Activated T-cell treated with anti-CD3 and anti-CD28 coated beads, Interleukin-2, amount 50 U/mL, for 4 hours (primary cell): Measurements from ENCODE around the gene CYTH3. TPM values are rescaled to one million over a fixed set of nuclear protein-coding genes. Genes with fewer than 3 reads are reported as not detected.

Experiments
- ATAC-seq, 2 donors: fragments of 200-7000 bp; cut with Tn5 transposase; one replicate each; pipeline ENCODE4 v1.10.0; 2021
- DNase-seq: peaks from one replicate; pipeline ENCODE4 v3.0.0-alpha.2; 2020
- H3K27me3 Mint-ChIP-seq: one replicate; pipeline ENCODE4 v1.8.0; 2021; ENCODE audit warnings: low read depth, mixed read lengths
- H3K36me3 Mint-ChIP-seq: one replicate; pipeline ENCODE4 v1.8.0; 2022; ENCODE audit warnings: mixed read lengths; ENCODE audit not compliant: insufficient read depth
- H3K4me1 Mint-ChIP-seq: one replicate; pipeline ENCODE4 v1.8.0; 2021; ENCODE audit warnings: low read depth, mixed read lengths
- H3K4me3 Mint-ChIP-seq: one replicate; pipeline ENCODE4 v1.8.0; 2021; ENCODE audit warnings: mild to moderate bottlenecking, moderate library complexity, mixed read lengths
- H3K9me3 Mint-ChIP-seq: one replicate; pipeline ENCODE4 v1.8.0; 2021; ENCODE audit warnings: mixed read lengths
- total RNA-seq, 3 donors: library from RNA; stranded (reverse); gene quantifications; one replicate each; pipeline ENCODE4 v1.2.1, GENCODE V29; 2021

CYTH3 gene
- total RNA-seq, 3 donors from 2014 or later = 3.6 to 9.9 (median 4.6) TPM

GRCh38 chr7:6221340-6222319, 50.8 kb downstream of the CYTH3 start:
- Mint-ChIP-seq H3K4me1 (peaks cover 27% of the 10 kb centered on the region), H3K4me3 (no peak overlapping the region), H3K27me3 (no peaks in the 10 kb centered on the region), H3K36me3 (peaks cover 2% of the 10 kb centered on the region), H3K9me3 (no peaks in the 10 kb centered on the region)
- DNase-seq (peak; percentile 23), ATAC-seq (peak; percentile 99)

GRCh38 chr7:6218329-6218728, 54.1 kb downstream of the CYTH3 start:
- no peaks in the 10 kb centered on the region for H3K9me3 Mint-ChIP-seq
- no peaks in the 10 kb centered on the region for H3K27me3 Mint-ChIP-seq
- DNase-seq (no peak), ATAC-seq (no peak)
- peaks cover 3% of the 10 kb centered on the region for H3K36me3 Mint-ChIP-seq
- peaks cover 25% of the 10 kb centered on the region for H3K4me1 Mint-ChIP-seq
- H3K4me3 Mint-ChIP-seq = no peak overlapping the region

GRCh38 chr7:6212008-6212407, 60.4 kb downstream of the CYTH3 start:
- H3K27me3 Mint-ChIP-seq = peaks cover 1% of the 10 kb centered on the region
- no peak overlapping the region for H3K4me3 Mint-ChIP-seq
- no peaks in the 10 kb centered on the region for H3K9me3 Mint-ChIP-seq
- no peak for ATAC-seq
- DNase-seq = no peak
- H3K36me3 Mint-ChIP-seq = peaks cover 1% of the 10 kb centered on the region
- no peaks in the 10 kb centered on the region for H3K4me1 Mint-ChIP-seq

- ATAC-seq = no peak
- Mint-ChIP-seq H3K27me3 (peaks cover 1% of the 10 kb centered on the region), H3K4me3 (no peak overlapping the region), H3K9me3 (no peaks in the 10 kb centered on the region), H3K36me3 (peaks cover under 1% of the 10 kb centered on the region), H3K4me1 (peaks cover 2% of the 10 kb centered on the region)
- no peak for DNase-seq
Measured at GRCh38 chr7:6210621-6211372, 61.6 kb downstream of the CYTH3 start.

DNA sequence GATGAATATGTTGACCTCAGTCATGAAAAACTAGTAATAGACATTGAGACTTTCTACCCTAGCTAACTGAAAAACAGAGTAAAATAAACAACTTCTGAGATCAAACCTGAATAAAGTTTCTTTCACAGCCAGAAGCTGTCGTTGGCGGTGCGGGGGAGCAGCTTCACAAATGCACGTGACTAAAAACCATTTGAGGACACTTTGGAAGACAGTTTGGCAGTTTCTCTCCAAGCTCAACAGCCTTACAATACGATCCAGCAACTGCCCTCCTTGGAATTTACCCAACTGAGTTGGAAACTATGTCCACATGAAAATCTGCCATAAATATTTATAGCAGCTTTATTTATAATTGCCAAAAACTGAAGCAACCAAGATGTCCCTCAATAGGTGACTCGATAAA, 63.1 kb downstream of the CYTH3 start:
- DNase-seq = no peak
- H3K36me3 Mint-ChIP-seq = no peaks in the 10 kb centered on the region
- peaks cover 2% of the 10 kb centered on the region for H3K4me1 Mint-ChIP-seq
- no peaks in the 10 kb centered on the region for H3K9me3 Mint-ChIP-seq
- no peak overlapping the region for H3K4me3 Mint-ChIP-seq
- H3K27me3 Mint-ChIP-seq = peaks cover 1% of the 10 kb centered on the region
- ATAC-seq = no peak

DNA sequence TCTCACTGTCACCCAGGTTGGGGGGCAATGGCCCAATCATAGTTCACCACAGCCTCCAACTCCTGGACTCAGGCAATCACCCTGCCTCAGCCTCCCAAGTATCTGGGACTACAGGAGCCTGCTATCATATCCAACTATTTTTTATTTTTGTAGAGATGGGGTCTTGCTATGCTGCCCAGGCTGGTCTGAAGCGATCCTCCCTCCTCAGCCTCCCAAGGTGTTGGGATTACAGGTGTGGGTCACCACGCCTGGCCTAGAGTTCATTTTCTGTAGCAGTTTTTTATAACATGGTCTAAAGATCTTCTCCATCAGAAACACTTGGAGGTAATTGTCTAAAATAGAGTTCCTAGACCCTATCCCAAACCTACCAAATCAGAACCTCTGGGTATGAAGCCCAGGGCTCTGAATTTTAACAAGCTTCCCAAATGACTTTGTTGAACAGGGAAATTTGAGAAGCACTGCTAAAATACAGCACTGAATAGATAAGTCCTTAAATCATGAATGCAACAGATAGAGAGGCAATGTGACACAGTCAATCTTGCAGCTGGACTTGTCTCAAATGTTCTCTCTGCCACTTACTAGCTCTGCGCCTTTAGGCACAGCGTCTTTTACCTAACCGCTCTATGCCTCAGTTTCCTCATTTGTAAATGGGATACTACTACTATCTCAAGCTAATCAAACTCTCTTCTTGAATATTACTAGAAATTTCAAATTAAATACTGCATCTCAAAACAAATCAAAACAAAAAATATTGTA, 63.7 kb downstream of the CYTH3 start:
- H3K36me3 Mint-ChIP-seq = no peaks in the 10 kb centered on the region
- H3K4me3 Mint-ChIP-seq = no peak overlapping the region
- ATAC-seq (no peak), DNase-seq (no peak)
- H3K4me1 Mint-ChIP-seq = peaks cover 2% of the 10 kb centered on the region
- no peaks in the 10 kb centered on the region for H3K9me3 Mint-ChIP-seq
- peaks cover 1% of the 10 kb centered on the region for H3K27me3 Mint-ChIP-seq

DNA sequence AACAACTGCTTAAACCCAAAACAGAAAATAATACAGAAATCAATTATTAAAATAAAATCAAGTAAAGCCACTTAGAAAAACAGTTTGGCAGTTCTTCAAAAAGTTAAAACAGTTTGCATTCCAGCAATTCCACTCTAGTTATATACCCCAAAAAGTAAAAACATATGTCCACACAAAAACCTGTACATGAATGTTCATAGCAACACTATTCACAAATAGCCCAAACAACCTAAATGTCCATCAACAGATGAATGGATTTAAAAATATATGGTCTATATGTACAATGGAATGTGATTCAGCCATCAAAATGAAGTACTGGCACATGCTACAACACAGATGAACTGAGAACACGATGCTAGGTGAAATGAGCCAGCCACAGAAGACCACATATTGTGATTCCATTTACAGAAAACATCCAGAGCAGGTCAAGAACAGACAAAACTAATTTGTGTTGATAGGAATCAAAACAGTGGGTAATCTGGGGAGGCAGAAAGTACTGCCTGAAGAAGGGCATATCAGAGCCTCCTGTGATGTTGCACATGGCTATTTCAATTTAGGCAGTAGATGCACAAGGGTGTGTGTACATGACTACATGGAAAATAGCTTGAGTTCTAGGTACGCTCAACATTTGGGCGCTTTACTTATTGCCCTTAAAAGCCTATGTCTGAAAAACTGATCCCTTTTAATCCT, 66.3 kb downstream of the CYTH3 start:
- Mint-ChIP-seq H3K27me3 (no peaks in the 10 kb centered on the region), H3K4me1 (peaks cover 2% of the 10 kb centered on the region), H3K9me3 (no peaks in the 10 kb centered on the region), H3K36me3 (peaks cover 3% of the 10 kb centered on the region), H3K4me3 (no peak overlapping the region)
- ATAC-seq (no peak), DNase-seq (no peak)

- Mint-ChIP-seq H3K9me3 (no peaks in the 10 kb centered on the region), H3K4me1 (peaks cover 2% of the 10 kb centered on the region), H3K4me3 (no peak overlapping the region), H3K36me3 (peaks cover 3% of the 10 kb centered on the region), H3K27me3 (no peaks in the 10 kb centered on the region)
- DNase-seq (no peak), ATAC-seq (no peak)
Measured at GRCh38 chr7:6203381-6203780, 69.0 kb downstream of the CYTH3 start.

GRCh38 chr7:6202117-6202516, 70.3 kb downstream of the CYTH3 start:
- H3K9me3 Mint-ChIP-seq = no peaks in the 10 kb centered on the region
- H3K36me3 Mint-ChIP-seq = peaks cover 3% of the 10 kb centered on the region
- no peak overlapping the region for H3K4me3 Mint-ChIP-seq
- H3K4me1 Mint-ChIP-seq = peaks cover 2% of the 10 kb centered on the region
- H3K27me3 Mint-ChIP-seq = no peaks in the 10 kb centered on the region
- DNase-seq (no peak), ATAC-seq (no peak)

DNA sequence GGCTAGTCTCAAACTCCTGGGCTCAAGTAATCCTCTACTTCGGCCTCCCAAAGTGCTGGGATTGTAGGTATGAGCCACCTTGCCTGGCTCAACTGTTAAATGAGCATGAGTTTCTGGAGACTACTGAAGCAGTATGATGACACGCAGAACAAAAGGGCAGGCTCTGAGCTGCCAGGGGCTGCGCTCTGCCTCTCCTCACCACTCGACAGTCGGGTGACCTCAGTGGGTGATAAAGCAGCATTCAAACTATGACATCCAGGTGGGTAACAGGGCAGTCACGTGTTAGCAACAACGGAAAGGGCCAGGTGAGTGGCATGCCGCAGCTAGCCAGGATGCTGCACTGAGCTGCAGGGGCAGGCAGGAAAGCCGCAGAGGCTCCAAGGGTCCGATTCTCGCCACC, 71.5 kb downstream of the CYTH3 start:
- Mint-ChIP-seq H3K4me3 (no peak overlapping the region), H3K27me3 (no peaks in the 10 kb centered on the region), H3K4me1 (no peaks in the 10 kb centered on the region), H3K9me3 (no peaks in the 10 kb centered on the region), H3K36me3 (peaks cover 3% of the 10 kb centered on the region)
- DNase-seq (no peak), ATAC-seq (no peak)

DNA sequence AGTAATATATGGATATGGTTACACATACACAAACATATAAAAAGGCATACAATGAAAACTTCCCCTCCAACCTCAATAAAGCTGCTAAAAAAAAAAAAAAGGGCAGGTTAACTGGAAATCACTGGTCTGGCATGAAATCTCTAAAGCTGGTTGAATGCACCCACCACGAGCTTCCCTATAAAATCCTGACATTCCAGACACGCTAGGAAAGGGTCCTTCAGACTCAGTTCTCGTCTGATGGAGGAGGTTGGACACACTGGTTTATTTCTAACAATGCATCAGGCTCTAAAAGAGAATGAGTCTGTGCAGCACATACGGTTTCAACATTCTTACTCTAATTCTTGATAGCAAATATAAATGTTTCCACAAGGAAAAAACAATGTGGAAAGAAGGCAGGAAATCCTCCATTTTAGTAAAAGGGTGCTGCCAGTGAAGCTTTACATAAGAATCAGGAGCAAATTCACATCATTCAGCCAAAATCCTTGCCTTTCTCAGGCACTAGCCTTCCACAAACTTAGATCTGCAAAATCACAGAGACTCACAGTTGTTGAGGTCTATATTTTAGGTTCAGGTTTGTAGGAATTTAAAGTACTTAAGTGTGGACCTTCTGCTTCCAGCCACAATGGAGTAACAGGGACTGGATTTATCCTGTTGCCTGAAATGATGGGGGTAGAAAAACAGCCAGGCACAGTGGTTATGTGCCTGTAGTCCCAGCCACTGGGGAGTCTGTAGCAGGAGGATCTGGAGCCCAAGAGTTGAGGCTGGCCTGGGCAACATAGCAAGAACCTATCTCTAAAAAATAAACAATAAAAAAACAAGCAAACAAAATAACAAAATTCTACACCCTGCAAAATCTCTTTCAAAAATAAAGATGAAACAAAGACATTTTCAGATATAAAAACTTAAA, 73.5 kb downstream of the CYTH3 start:
- no peaks in the 10 kb centered on the region for H3K4me1 Mint-ChIP-seq
- DNase-seq (no peak), ATAC-seq (no peak)
- no peaks in the 10 kb centered on the region for H3K27me3 Mint-ChIP-seq
- H3K4me3 Mint-ChIP-seq = no peak overlapping the region
- H3K36me3 Mint-ChIP-seq = peaks cover 3% of the 10 kb centered on the region
- no peaks in the 10 kb centered on the region for H3K9me3 Mint-ChIP-seq

- no peaks in the 10 kb centered on the region for H3K4me1 Mint-ChIP-seq
- no peak overlapping the region for H3K4me3 Mint-ChIP-seq
- H3K9me3 Mint-ChIP-seq = no peaks in the 10 kb centered on the region
- ATAC-seq (no peak), DNase-seq (no peak)
- H3K27me3 Mint-ChIP-seq = no peaks in the 10 kb centered on the region
- peaks cover 3% of the 10 kb centered on the region for H3K36me3 Mint-ChIP-seq
Measured at GRCh38 chr7:6197801-6198551, 74.4 kb downstream of the CYTH3 start.
